Peyer's patch (tissue), 4 donors: ENCODE measurements around the gene PRDM4. TPM values are rescaled to one million over a fixed set of nuclear protein-coding genes. Genes with fewer than 3 reads are reported as not detected.

Experiments used
- DNase-seq, 3 donors: peaks; one replicate each; pipeline ENCODE4 v3.0.0-alpha.2; 2017 to 2019
- H3K27ac ChIP-seq, 4 donors: fragments of 200-600 bp; sonication (generic); one replicate each; pipeline ENCODE4 v1.5.1; 2016 to 2019
- H3K27me3 ChIP-seq, 2 donors: fragments of 200-600 bp; sonication (generic); one replicate each; pipeline ENCODE4 v1.5.1; 2019
- H3K36me3 ChIP-seq, 3 donors: fragments of 200-600 bp; sonication (generic); one replicate each; pipeline ENCODE4 v1.5.1; 2016 to 2019
- H3K4me1 ChIP-seq, 4 donors: fragments of 200-600 bp; sonication (generic); one replicate each; pipeline ENCODE4 v1.5.1; 2016 to 2019
- H3K4me3 ChIP-seq, 4 donors: fragments of 200-600 bp; sonication (generic); 1 replicate in 3 of 4; 2 replicates in 1 of 4; pipeline ENCODE4 v1.5.1; 2016 to 2019; ENCODE audit warnings: mild to moderate bottlenecking in 1 of 4
- H3K9me3 ChIP-seq, 4 donors: fragments of 200-600 bp; sonication (generic); one replicate each; pipeline ENCODE4 v1.5.1; 2016 to 2019; ENCODE audit warnings: mild to moderate bottlenecking in 1 of 4
- CTCF ChIP-seq, 6 experiments: fragments of 450-650 bp in 4 of 6; fragments of 200-600 bp in 2 of 6; sonication (generic) in 1 of 6; IDR thresholded peaks; one replicate each; pipeline ENCODE4 v1.5.1; 2017 to 2019; ENCODE audit warnings: antibody characterized with exemption in 6 of 6, mild to moderate bottlenecking in 3 of 6, moderate library complexity in 1 of 6
- POLR2A ChIP-seq, 2 donors: fragments of 450-650 bp; IDR thresholded peaks; one replicate each; pipeline ENCODE4 v1.5.1; 2017; ENCODE audit warnings: antibody characterized with exemption in 2 of 2, mild to moderate bottlenecking in 2 of 2, moderate library complexity in 2 of 2
- total RNA-seq, 4 donors: library from RNA; depleted of rRNA; stranded (reverse); fragments of >200 nt; gene quantifications; one replicate each; pipeline ENCODE4 v1.1.0, GENCODE V29; 2016

PRDM4 gene
- total RNA-seq, 4 donors from 2014 or later, result 25.6 to 67.6 (median 52.9) TPM

DNA sequence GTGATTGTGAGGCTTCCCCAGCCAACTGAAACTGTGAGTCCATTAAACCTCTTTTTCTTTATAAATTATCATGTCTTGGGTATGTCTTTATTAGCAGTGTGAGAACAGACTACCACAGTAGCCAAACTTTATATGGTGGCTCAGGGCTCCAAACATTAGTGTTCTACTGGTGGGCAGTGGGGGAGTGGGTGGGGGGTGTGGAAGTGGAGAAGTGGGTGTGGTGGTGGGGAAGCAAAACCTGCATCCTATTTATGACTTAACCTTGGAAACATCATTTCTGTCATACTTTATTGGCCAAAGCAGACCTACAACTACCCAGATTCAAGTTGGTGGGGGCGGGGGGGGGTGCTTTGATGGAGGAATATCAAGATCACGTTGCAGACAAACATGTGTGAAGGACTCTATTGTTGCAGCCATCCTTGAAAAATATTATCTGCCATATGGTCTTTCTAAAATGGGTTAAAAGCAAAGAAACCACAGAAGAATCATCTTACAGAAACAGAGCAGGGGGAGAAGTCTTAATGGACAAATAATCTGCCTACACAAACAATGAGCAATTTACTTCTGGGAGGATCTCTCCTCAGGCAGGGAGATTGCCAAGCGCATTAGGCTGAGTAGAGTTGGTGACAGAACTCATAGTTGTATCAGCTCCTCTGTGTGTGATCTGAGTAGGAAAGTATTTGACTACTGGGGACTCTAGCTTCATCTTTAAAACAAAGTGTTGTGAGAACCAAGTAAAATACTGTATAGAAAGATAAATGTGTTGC is 76.7 kb downstream of the PRDM4 start:
- Histone ChIP-seq H3K36me3 (peaks cover 0 to 10% (median 0%) of the 10 kb centered on the region in 3 donors), H3K27me3 (no peaks in the 10 kb centered on the region), H3K9me3 (no peaks in the 10 kb centered on the region), H3K27ac (no peak overlapping the region), H3K4me1 (peaks cover 0 to 15% (median 2%) of the 10 kb centered on the region in 4 donors), H3K4me3 (no peak overlapping the region)
- no peak for DNase-seq
- TF ChIP-seq POLR2A (IDR thresholded peaks at IDR 0.05) (no peak), CTCF (IDR thresholded peaks at IDR 0.05) (no peak)

Other genes starting within 250 kb of the PRDM4 start
- 100 to 1,000 TPM in 1 of 4 donors, 10 to 100 TPM in 3; 21.7 to 178 (median 31.8) TPM for gene PWP1, start 75.3 kb downstream of the PRDM4 start, total RNA-seq
- not detected for gene ASCL4, start 13.6 kb upstream of the PRDM4 start, total RNA-seq